GM18951 (cell line): ENCODE data around the gene PCP4L1.

ENCODE experiments used
- POLR2A ChIP-seq: IDR thresholded peaks from 4 replicates; pipeline ENCODE4 v1.6.1; 2011; ENCODE audit warnings: mild to moderate bottlenecking; ENCODE audit not compliant: insufficient read length, insufficient read depth; ENCODE audit errors: extremely low read depth
- in situ Hi-C: fragments of 300-500 bp; cut with MboI; formaldehyde crosslinking; loops from one replicate; pipeline ENCODE4 v1.12.0; 2022; ENCODE audit warnings: low sequenced_read_pairs, mixed read lengths, inconsistent platforms; ENCODE audit not compliant: unreplicated experiment

PCP4L1 gene

DNA sequence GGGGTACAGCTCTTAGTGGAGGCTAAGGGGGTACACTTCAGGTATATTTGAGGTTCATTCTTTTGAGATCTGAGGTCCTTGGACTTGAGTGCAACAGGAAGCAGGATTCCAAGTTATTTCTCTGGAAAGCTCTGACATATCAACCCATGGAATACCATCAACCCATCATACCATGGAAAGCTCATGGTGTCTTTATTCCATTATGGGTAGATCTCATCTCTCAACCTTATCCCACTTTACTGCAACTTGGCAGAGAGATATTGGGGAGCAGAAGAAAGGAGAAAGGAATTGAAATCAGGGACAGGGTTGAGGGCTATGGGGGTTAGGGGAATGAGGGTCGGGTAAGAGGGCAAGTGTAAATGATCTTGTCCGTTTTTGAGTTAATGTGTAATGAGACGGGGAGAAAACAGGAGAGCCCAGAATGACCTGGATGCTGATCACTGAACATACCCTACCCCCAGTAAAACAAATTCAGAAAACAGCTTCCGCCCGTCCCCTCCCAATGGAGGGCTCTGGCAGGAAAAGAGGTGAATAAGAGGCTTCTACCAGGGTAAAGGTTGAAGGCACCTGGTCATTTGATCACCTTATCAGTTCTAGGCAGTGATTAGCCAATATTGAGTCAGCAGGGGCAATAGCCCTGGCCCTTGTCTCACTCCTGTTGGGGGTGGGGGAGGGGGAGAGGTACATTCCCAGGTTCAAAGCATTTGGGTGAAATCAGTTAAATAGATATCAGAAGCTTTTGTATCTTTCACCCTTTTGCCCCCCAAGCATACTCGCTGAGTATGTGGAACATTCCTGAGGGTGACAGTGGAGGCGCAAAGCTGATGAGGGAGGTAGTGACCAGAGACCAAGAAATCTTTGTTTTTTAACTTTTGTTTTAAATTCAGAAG, 34.5 kb upstream of the PCP4L1 start:
- TF ChIP-seq POLR2A, result no peak
- in situ Hi-C loops, result loop anchor here (10.0 kb wide), 1 partner anchor 161 kb away; no protein-coding TSS in a partner anchor

DNA sequence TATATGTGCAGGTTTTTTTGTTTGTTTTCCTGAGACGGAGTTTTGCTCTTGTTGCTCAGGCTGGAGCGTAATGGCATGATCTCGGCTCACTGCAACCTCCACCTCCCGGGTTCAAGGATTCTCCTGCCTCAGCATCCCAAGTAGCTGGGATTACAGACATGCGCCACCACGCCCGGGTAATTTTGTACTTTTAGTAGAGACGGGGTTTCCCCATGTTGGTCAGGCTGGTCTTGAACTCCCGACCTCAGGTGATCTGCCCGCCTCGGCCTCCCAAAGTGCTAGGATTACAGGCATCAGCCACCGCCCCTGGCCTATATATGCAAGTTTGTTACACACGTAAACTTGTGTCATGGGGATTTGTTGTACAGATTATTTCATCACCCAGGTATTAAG, 33.9 kb upstream of the PCP4L1 start:
- in situ Hi-C loops, result loop anchor here (10.0 kb wide), 1 partner anchor 160 kb away; no protein-coding TSS in a partner anchor

DNA sequence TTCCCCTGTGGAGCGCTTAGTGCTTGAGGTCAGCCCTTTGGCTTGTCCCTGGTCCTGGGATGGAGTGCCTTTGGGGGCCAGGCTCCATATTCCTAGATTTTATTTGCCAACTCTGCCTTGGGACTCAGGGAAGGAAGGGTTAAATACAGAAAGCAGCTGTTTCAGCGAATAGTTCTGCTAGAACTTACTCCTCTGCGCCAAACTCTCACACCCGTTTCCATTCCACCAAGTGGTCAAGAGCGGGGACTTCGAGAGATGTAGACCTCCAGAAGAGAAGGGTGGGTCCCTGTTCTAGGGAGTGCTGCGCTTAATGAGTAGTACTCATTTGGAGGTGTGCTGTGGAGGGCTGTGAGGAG, 33.4 kb upstream of the PCP4L1 start:
- in situ Hi-C loops, result loop anchor here (10.0 kb wide), 1 partner anchor 160 kb away; no protein-coding TSS in a partner anchor
- no peak for TF ChIP-seq POLR2A

DNA sequence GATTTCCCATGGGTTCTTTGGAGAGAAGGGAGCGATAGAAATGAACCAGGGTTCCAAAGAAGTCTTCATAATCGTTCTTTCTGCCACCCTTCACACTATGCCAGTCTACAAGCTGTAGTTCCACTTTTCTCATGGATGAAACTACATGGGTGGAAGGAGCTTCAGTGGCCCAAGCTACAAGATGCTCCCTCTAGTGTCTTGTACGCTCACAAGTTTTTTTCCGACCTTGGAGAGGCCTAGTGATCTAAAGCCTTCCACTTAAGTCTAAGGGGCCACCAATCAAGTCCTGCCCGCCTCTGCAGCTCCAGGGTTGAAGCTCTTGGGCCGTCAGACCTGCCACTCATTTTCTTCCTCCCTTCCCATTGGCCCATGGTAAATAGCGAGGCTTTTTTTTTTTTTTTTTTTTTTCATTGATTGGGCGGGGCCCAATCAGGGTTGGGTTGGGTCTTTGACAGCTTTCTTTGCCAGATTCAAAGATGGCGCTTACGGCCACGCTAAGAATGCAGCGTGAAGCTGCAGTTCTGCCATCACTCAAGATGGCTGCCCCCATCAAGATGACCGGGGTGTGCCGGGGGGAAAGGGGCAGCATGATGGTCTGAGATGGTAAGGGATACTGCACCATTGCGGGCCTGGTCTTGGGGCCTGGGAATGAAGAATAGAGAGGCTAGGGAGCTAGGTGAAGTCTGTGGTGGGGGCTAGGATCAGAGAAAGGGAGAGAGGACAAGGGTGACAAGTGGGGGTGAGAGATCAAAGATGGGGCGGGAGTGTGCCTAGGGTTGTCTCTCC, 32.8 kb upstream of the PCP4L1 start, which contains the start of gene TOMM40L:
TSS of gene TOMM40L (plus strand) at position 527 of the 786 bp plus-strand sequence. CDS start 430 bp downstream, outside the sequence.
- TF ChIP-seq POLR2A, result peak; percentile 62
- in situ Hi-C loops, result loop anchor here (10.0 kb wide), 1 partner anchor 159 kb away; no protein-coding TSS in a partner anchor

DNA sequence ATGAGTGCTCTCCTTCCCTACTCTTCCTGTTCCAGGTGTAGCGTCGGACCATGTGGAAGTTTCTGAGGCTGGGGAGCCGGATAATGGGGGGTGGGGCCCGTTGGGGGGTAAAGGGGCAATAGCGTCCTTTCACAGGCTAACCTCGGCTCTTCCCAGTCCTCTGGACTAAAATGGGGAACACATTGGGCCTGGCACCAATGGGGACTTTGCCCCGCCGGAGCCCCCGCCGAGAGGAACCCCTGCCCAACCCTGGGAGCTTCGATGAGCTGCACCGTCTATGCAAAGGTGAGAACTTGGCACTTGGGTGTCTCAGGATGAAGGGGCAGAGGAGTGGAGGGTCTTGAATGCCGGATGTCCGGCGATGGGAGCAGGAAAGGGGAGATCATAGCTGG, 32.2 kb upstream of the PCP4L1 start:
- in situ Hi-C loops, result loop anchor here (10.0 kb wide), 1 partner anchor 158 kb away; no protein-coding TSS in a partner anchor
- no peak for TF ChIP-seq POLR2A

DNA sequence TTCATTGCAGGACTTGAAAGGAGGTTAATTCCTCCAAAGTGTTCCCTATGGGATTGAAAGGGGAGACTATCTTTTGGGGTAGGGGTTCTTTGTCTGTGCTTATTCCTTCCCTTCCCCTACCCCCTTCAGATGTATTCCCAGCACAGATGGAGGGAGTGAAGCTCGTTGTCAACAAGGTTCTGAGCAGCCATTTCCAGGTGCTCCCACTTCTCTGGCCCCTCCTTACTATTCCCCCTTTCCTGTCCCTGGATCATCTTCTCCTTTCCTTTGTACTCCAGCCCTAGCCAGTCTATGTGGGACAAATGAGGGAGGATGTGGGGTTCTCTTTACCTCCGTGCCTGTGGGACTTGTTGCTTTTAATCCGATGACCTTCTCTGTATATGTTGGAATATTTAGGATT, 31.8 kb upstream of the PCP4L1 start:
- in situ Hi-C loops, result loop anchor here (10.0 kb wide), 1 partner anchor 158 kb away; no protein-coding TSS in a partner anchor

DNA sequence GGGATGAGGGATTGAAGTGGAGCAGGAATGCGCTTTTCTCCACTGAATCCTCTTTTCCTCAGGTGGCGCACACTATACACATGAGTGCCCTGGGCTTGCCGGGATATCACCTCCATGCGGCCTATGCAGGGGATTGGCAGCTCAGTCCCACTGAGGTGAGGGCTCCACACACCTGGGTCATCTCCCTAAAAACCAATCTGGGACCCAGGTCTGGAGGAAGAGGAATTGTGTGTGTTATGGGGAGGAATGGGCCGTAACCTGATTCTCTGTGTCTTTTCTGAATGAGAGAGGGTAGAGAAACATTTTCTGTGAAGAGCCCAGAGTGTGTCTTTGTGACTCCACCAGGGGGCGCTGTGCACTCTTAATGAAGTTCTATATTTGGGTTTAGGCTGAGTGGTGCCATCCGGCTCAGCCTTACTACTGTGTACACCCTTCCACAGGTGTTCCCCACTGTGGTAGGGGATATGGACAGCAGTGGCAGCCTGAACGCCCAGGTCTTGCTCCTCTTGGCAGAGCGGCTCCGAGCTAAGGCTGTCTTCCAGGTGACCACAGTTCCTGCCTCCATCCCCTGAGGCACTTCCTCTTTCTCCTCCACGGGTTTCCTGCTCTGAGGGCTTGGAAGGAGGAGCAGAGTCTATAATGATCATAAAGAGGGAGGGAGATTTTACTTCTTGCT, 31.2 kb upstream of the PCP4L1 start:
- TF ChIP-seq POLR2A, result no peak
- in situ Hi-C loops, result loop anchor here (10.0 kb wide), 1 partner anchor 157 kb away; no protein-coding TSS in a partner anchor

More for the DNA sequence above, 31.8 kb upstream of the PCP4L1 start:
- TF ChIP-seq POLR2A, result no peak

DNA sequence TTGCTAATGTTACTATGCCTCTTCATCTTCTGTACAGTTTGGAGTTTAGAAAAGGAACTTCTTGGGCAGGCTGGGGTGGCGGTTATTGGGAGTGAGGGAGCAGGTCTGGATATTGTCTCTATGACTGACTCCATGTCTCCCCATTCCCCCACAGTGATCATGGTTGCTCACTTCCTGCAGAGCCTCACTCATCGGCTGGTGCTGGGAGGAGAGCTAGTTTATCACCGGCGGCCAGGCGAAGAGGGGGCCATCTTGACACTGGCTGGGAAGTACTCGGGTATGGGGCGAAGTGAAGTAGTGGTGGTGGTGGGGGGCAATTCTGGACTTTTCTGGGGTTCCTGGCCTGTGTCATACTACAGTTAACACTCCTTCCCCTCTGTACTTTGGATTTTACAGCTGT, 30.5 kb upstream of the PCP4L1 start:
- in situ Hi-C loops, result loop anchor here (10.0 kb wide), 1 partner anchor 157 kb away; no protein-coding TSS in a partner anchor

DNA sequence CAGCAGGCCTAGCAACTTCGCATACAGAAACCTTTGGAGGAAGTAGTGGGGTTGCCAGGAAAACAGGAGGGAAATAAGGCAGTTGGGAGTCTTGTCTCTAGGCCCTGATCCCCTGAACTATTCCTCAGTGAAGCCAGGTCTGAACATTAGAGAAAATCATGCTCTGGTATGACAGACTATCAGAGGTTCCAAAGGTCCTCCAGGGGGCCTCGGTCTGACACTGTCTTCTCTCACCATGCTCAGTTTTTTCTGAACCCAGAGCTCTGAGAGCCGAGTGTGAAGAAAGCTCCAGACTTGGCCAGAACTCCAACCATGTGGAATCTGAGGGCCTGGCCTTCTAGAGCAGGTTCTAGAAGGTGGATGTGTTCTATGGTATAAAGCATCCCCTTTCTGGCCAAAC, 28.6 kb upstream of the PCP4L1 start:
- TF ChIP-seq POLR2A, result no peak
- in situ Hi-C loops, result loop anchor here (10.0 kb wide), 1 partner anchor 155 kb away; no protein-coding TSS in a partner anchor

More for the DNA sequence above, 30.5 kb upstream of the PCP4L1 start:
- TF ChIP-seq POLR2A, result no peak

DNA sequence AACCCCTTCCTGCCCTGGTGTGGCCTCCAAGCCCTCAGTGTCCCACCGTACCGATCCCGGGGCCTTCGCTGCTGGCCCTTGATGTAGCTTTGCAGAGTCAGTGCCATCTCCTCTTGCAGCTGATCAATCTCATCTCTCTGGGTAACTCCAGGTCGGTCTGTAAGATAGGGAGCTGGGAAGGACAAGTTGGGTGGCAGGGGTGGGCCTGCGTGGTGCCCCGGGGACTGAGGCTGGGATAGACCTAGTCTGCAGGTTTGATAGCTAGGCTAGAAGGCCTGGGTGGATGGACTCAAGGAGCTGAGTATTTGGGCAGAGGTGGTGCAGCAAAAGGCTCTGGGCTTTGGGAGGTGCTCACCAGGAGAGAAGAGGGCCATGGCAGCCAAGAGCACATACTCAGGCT, 27.8 kb upstream of the PCP4L1 start:
- TF ChIP-seq POLR2A, result no peak

DNA sequence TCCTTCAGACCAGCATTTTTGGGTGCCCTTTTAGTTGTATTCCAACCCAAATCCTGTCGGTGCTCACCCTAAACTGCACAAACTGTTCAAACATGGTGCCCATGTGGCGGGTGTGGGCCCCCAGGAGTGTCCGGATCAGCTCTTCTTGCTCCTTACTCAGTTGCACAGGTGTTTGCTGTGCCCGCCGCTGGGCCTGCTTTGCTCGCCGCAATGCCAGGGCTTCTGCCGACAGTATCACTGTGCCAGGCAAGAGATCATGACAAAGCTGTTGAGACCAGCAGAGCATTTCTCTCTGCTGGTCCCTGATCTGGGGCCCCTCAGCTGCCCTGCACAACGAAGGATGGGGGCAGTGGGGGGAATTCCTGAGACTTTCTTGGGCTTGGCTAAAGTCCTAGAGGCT, 25.4 kb upstream of the PCP4L1 start:
- in situ Hi-C loops, result no loop called here
- no peak for TF ChIP-seq POLR2A

More for the DNA sequence above, 27.8 kb upstream of the PCP4L1 start:
- in situ Hi-C loops, result no loop called here

DNA sequence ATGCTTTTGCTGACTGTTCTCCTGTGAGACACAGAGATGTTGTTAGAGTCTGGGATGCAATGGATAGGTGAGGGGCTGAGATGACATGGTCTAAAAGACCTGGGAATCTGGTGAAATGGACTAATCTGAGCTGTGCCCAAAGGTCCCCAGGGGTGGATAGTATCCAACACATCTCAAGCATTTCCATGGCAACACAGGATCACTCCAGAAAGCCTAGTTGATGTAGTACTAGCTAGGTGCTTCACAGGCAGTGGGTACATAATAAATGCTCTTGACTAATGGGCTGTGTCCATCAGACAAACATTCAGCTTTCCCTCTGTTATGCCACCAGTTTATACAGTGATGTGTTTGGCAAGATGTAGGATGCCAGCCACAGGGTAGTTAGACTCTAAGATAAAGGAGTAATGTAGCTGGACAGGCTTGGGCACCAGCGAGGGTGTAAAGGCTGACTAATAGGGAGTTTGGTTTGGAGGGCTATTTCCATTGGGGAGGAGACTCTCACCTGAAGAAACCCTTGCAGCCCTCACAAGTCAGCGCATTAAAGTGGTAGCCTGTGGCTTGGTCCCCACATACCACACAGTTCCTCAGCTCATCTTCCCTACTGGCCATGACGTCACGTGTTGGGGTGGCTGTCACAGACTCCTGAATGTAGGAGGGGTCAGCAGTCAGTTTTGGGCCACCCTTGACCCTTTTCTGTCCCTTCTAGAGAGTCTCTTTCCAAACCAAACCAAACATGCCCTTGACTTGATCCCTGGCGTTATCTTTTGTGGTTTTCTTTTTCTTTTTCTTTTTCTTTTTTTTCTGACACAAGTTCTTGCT, 22.4 kb upstream of the PCP4L1 start:
- TF ChIP-seq POLR2A, result no peak
- in situ Hi-C loops, result no loop called here
